KMS-11 (cell line): ENCODE results near the gene IFT122.

Experiments used
- H2AFZ ChIP-seq: fragments of 200-600 bp; sonication (generic); 2 replicates; pipeline ENCODE4 v1.6.1; 2016; ENCODE audit warnings: antibody characterized with exemption, mixed run types, low read depth
- H3K27ac ChIP-seq: fragments of 200-600 bp; sonication (generic); 2 replicates; pipeline ENCODE4 v1.6.1; 2016; ENCODE audit warnings: mild to moderate bottlenecking, mixed run types
- H3K27me3 ChIP-seq: fragments of 200-600 bp; sonication (generic); 2 replicates; pipeline ENCODE4 v1.6.1; 2017; ENCODE audit warnings: mild to moderate bottlenecking, low read depth, mixed run types, moderate library complexity; ENCODE audit not compliant: insufficient read depth
- H3K36me3 ChIP-seq: fragments of 200-600 bp; sonication (generic); 2 replicates; pipeline ENCODE4 v1.6.1; 2017; ENCODE audit warnings: mild to moderate bottlenecking, mixed run types; ENCODE audit not compliant: insufficient read depth
- H3K4me1 ChIP-seq: fragments of 200-600 bp; sonication (generic); 2 replicates; pipeline ENCODE4 v1.6.1; 2016; ENCODE audit warnings: mild to moderate bottlenecking, low read depth, mixed run types; ENCODE audit not compliant: poor library complexity, severe bottlenecking
- H3K4me2 ChIP-seq: fragments of 200-600 bp; sonication (generic); 2 replicates; pipeline ENCODE4 v1.7.0; 2016; ENCODE audit warnings: mild to moderate bottlenecking, mixed run types
- H3K4me3 ChIP-seq: fragments of 200-600 bp; sonication (generic); IDR thresholded peaks from 2 replicates; pipeline ENCODE4 v1.6.1; 2017; ENCODE audit warnings: low read depth, low read length, mixed read lengths; ENCODE audit not compliant: insufficient read depth
- H3K79me2 ChIP-seq: fragments of 200-600 bp; sonication (generic); 2 replicates; pipeline ENCODE4 v1.6.1; 2016; ENCODE audit warnings: low read depth, mixed run types; ENCODE audit not compliant: insufficient read depth
- H3K9ac ChIP-seq: fragments of 200-600 bp; sonication (generic); 2 replicates; pipeline ENCODE4 v1.6.1; 2016; ENCODE audit warnings: mild to moderate bottlenecking, mixed run types
- H4K20me1 ChIP-seq: fragments of 200-600 bp; sonication (generic); 2 replicates; pipeline ENCODE4 v1.6.1; 2016; ENCODE audit warnings: mild to moderate bottlenecking, mixed run types; ENCODE audit not compliant: insufficient read depth
- CTCF ChIP-seq: fragments of 200-600 bp; sonication (generic); conservative IDR thresholded peaks from 2 replicates; pipeline ENCODE4 v1.6.1; 2017; ENCODE audit warnings: low read depth, mild to moderate bottlenecking, antibody characterized with exemption, low read length, moderate library complexity, mixed read lengths

Gene IFT122

DNA sequence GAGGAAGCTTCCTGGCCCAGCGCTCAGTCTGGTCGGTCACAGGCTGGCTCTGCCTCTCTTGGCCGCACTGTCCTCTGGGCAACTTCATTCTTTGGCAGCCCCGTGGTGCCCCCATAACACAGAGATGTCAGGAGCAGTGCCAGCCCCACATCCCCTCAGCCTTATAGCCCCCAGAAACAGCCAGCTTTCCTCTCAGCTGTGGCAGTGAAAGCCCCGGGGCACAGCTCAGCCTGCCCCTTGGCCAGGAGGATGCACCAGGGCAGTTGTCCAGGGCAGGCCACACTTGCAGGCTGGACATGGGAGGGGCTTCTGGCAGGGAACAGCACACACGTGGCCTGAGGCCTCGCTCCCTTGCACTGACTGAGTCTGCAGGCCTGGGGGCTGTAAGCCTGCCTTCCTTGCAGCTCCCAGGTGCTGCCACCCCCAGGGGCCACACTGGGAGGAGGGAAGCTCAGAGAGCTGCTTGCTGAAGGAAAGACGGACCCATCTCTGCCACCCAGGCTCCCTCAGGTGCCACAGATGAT, 78.1 kb downstream of the IFT122 start:
- no peaks in the 10 kb centered on the region for H3K36me3 ChIP-seq
- H3K9ac ChIP-seq, result no peak overlapping the region
- H3K79me2 ChIP-seq, result no peaks in the 10 kb centered on the region
- H2AFZ ChIP-seq, result no peak overlapping the region
- no peak for TF ChIP-seq CTCF
- no peak overlapping the region for H3K27ac ChIP-seq
- no peak overlapping the region for H3K4me2 ChIP-seq
- H3K27me3 ChIP-seq, result no peaks in the 10 kb centered on the region
- no peak overlapping the region for H3K4me3 ChIP-seq
- no peaks in the 10 kb centered on the region for H4K20me1 ChIP-seq
- no peaks in the 10 kb centered on the region for H3K4me1 ChIP-seq

DNA sequence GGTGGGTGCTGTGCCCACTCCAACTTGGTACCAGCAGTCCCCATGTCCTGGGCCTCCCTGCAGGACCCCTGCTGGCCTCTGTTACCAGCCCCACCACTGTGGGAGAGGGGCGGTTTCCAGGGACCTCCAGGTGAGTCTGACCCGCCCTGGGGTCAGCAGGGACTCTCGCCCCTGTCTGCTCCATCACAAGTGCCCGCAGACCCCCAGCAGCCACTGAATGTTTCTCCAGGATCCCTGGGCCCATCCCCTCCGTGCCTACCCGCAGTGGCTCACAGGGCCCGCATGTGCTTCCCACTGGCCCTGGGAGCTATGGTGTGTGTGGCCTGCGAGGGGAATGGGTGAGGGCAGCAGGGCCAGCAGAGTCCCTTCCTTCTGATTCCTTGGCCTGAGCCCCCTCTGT, 78.6 kb downstream of the IFT122 start:
- TF ChIP-seq CTCF, result no peak
- no peaks in the 10 kb centered on the region for H3K27me3 ChIP-seq
- no peak overlapping the region for H2AFZ ChIP-seq
- H3K4me1 ChIP-seq, result no peaks in the 10 kb centered on the region
- no peak overlapping the region for H3K4me2 ChIP-seq
- H3K4me3 ChIP-seq, result no peak overlapping the region
- H3K79me2 ChIP-seq, result no peaks in the 10 kb centered on the region
- no peaks in the 10 kb centered on the region for H3K36me3 ChIP-seq
- H4K20me1 ChIP-seq, result no peaks in the 10 kb centered on the region
- H3K9ac ChIP-seq, result no peak overlapping the region
- H3K27ac ChIP-seq, result no peak overlapping the region

DNA sequence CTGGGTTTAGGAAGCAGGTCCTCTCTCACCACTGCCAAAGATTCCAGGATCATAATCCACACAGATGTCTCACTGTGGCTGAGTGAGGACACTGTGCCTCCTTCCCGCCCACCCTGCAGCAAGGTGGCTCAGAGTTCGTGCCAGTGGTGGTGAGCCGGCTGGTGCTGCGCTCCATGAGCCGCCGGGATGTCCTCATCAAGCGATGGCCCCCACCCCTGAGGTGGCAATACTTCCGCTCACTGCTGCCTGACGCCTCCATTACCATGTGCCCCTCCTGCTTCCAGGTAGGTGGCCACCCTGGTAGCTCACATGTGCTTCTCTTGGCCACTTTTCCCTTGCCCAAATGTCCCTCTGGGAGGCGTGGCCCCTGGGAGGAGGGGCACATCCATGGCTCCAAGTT, 79.4 kb downstream of the IFT122 start:
- no peaks in the 10 kb centered on the region for H3K36me3 ChIP-seq
- no peak for TF ChIP-seq CTCF
- H3K9ac ChIP-seq, result no peak overlapping the region
- no peak overlapping the region for H3K4me3 ChIP-seq
- H3K27me3 ChIP-seq, result no peaks in the 10 kb centered on the region
- no peak overlapping the region for H2AFZ ChIP-seq
- H3K27ac ChIP-seq, result no peak overlapping the region
- H4K20me1 ChIP-seq, result no peaks in the 10 kb centered on the region
- no peak overlapping the region for H3K4me2 ChIP-seq
- H3K79me2 ChIP-seq, result no peaks in the 10 kb centered on the region
- no peaks in the 10 kb centered on the region for H3K4me1 ChIP-seq

GRCh38 chr3:129519896-129520715, 80.1 kb downstream of the IFT122 start:
- Histone ChIP-seq H3K4me3 (no peak overlapping the region), H2AFZ (no peak overlapping the region), H3K4me1 (no peaks in the 10 kb centered on the region), H3K36me3 (no peaks in the 10 kb centered on the region), H3K27me3 (no peaks in the 10 kb centered on the region), H3K79me2 (no peaks in the 10 kb centered on the region), H3K27ac (no peak overlapping the region), H4K20me1 (no peaks in the 10 kb centered on the region), H3K9ac (no peak overlapping the region), H3K4me2 (no peak overlapping the region)
- TF ChIP-seq CTCF, result no peak
